MV-4-11 (cell line): ENCODE results near the gene SLC25A22.

Experiments used
- DNase-seq: peaks from one replicate; lab custom pipeline; 2025; lab: John Stamatoyannopoulos, UW

The SLC25A22 gene

GRCh38 chr11:821512-822371 is 23.7 kb upstream of the SLC25A22 start:
- DNase-seq: peak; percentile 56

DNA sequence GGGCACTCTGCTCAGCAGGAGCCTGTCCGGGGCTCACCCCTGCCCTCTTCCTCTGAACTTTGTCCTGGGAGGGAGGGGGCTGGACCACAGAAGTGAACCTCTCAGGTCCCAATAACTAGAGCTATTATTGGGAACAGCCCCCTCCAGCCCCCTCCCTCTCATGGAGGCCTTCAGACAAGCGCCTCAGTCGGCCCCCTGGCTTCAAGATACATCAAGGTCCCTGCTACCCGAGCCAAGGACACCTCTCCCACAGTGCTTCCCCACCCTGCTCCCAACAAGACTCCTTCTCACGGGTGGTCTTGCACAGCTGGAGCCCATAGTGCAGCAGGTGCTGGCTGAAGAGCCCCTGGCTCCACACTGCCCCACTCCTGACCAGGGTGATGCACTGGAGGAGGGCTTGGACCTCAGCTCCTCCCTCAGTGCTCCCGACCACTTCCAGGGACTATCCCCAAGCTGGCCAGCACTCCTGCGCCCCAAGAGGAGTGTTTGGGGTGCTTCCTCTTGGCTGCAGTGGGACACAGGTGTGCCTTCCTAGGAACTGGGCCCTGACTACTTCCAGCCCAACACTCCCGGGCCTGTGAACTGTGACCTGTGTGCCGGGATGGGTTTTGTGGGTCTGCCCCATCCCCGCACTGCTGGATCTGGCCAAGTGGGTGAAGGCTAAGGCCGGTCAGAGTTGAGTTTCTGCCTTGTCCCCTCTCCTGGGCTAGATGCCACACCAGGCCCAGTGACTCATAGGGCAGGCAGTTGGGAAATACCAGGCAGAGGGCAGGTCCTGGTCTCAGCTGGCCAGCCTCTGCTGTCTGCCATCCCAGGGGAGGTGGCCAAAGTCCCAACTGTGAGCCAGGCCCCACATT is 22.8 kb upstream of the SLC25A22 start:
- DNase-seq: peak; percentile 35

DNA sequence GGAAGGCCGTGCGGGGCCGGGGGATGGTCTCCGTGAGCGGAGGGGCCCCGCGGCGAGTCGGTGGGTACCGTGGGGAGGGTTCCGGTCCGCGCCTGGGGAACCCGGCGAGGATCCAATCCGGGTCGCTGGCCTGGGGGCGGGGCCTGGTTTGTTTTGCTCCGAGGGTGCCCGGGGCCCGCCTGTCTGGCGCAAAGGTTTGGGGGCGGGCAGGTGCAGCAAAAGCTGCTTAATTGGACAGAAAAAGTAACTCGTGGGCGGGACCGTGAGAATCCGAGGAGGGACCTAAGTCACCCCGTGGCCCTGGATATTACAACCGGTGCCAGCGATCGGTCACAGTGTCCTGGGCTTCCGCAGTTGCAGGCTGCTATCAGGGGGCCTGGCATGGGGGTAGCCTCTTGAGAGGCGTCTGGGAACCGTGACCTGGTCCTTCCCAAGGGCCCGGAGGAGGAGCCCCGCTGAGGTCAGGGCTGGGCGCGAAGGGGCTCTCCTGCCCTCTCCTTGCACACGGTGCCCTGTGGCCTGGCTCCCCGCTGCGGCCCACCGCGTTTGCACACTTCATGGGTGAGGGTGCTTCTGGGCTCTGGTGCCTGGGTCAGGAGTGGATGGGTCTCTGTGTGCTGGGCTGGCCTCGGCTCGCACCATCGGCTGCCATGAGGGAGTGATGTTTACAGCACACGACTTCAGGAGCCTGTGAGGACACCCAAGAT is 22.0 kb upstream of the SLC25A22 start:
- peak; percentile 90 for DNase-seq

DNA sequence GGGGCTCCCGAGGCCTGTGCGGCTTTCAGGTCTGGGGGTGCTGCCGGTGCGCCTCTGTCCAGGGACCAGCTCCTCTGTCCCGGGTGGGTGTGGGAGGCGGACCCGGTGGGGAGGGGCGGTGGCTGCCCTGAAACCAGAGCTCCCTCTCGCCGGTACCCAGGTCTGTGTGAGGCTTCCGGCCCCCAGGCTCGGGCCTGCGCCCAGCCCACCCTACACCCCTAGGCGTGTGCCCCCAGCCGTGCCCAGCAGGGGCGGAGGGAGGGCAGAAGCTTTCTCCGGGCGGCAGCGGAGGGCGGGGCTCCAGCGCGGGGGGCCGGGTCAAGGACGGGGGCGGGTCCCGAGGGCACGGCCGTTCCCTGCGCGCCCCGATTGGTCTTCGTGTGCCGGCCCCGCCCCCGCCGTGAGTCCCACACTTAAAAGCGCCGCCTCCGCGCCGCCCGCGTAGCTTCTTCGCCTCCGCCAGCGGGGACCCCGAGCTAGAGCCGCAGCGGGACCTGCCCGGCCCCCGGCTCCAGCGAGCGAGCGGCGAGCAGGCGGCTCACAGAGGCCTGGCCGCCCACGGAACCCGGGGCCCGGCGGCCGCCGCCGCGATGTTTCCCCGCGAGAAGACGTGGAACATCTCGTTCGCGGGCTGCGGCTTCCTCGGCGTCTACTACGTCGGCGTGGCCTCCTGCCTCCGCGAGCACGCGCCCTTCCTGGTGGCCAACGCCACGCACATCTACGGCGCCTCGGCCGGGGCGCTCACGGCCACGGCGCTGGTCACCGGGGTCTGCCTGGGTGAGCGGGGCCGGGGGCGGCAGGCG is 21.2 kb upstream of the SLC25A22 start:
- peak; percentile 75 for DNase-seq

DNA sequence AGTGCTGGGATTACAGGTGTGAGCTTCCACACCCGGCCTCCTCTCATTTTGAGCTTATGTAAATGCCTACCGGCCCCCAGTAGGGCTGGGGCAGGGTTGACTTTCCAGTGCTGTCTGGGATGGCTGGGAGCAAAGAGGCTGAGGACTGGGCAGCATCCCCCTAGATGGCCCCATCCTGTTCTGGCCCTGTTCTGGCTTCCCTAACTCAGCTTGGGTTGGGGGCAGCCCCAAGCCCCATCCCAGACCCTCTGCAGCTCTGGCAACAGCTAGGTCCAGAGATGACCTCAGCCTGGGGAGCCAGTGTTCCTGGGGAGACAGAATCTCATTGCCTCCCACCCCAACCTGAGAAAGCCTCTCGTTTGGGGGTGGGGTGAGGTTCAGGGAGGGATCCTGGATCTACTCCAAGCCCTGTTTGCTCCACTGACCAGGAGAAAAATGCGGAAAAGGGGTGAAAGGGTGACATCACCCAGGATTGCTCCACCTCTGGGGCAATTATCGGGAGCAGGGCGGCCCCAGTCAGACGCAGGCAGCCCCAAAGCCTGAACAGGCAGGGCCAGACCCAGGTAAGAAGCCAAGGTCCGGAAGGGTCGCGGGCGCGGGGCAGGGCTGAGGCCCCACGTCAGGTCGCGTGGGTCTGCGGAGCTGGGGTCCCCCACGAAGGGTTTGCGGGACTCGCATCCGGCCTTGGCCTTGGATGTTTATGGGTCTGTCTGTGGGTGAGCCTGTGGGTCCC is 20.5 kb upstream of the SLC25A22 start, which contains the start of gene PNPLA2:
PNPLA2 (plus strand) TSS at position 519 of the 733 bp plus-strand sequence. CDS start 805 bp downstream, outside the sequence.
- no peak for DNase-seq

GRCh38 chr11:816433-816779 is 18.3 kb upstream of the SLC25A22 start:
- no peak for DNase-seq

- DNase-seq: no peak
Measured at GRCh38 chr11:815675-816432, 17.8 kb upstream of the SLC25A22 start.

DNA sequence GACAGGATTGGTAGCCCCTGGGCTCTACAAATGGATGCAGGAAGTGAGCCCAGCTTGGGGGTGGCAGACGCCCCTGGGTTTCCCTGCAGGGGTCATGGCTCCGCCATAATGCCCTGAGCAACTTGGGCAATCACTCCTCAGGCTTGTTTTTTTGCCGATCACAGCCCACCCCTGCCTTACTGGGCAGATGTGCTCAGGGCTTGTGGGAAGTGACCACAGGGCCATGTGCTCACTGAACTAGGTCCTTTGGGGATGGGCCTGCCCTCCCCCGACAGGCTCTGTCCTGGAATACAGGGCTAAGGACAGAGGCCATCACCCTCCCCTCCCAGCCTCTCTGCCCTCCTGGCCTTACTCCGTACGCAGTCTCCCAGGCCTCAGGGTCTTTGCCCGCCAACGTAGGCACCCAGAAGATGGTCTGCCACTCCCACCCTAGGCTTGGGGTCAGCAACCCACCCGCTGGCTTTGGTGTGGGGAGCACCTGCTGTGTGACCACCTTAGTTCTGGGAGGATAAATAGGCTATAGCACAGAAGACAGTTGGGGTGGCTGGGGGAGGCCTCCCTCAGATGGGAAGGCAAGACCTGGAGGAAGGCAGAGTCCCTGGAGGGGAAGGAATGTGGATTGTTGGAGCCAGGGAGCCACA is 15.5 kb upstream of the SLC25A22 start:
- peak; percentile 38 for DNase-seq

DNA sequence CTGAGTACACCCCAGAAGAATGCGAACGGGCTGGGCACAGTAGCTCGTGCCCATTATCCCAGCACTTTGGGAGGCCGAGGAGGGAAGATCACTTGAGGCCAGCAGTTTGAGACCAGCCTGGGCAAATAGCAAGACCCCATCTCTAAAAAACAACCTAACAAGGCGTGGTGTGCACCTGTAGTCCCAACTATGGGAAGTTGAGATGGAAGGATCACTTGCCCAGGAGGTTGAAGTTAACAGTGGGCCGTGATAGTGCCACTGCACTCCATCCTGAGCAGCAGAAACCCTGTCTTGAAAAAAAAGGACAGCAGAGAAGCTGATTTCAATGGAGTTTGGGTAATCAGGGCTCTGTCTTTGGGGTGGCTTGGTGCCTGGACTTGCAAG is 15.0 kb upstream of the SLC25A22 start:
- no peak for DNase-seq

GRCh38 chr11:812390-812789 is 14.3 kb upstream of the SLC25A22 start:
- DNase-seq: no peak

DNA sequence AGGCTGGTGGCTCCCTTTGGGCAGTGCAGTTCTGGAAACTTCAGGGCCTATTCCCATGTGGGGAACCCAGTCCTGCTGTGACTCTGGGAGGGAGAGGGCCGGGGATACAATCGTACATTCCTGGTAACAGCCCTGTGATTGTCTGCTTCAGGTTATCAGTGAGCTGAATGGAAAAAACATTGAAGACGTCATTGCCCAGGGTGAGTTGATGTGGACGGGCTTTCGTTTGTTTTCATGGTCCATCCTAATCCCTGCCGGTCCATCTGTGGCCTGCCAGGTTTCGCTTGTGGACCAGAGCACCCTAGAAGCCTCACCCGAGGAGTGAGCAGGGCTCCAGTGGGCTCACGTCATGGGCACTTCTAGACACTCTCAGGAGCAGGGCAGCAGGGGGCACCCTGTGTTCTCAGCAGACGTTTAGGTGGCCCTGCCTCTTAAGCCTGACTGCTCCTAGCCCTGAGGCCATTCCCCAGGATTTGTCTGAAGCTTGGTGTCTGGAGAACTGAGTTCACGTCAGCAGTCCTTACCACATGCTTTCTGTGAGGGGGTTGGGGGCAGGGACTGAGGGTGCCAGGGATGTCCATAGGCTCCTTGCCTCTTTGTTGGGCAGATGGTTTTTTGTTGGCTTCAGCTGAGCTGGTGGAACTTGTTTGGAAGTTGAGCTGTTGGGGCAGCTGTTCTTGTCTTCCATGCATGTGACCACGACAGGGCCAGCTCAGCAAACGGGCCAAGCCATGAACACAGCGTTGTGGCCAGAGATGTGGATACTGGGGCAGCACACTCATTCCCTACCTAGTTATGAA is 13.6 kb upstream of the SLC25A22 start:
- no peak for DNase-seq

GRCh38 chr11:810040-810567 is 12.0 kb upstream of the SLC25A22 start:
- DNase-seq: no peak

DNA sequence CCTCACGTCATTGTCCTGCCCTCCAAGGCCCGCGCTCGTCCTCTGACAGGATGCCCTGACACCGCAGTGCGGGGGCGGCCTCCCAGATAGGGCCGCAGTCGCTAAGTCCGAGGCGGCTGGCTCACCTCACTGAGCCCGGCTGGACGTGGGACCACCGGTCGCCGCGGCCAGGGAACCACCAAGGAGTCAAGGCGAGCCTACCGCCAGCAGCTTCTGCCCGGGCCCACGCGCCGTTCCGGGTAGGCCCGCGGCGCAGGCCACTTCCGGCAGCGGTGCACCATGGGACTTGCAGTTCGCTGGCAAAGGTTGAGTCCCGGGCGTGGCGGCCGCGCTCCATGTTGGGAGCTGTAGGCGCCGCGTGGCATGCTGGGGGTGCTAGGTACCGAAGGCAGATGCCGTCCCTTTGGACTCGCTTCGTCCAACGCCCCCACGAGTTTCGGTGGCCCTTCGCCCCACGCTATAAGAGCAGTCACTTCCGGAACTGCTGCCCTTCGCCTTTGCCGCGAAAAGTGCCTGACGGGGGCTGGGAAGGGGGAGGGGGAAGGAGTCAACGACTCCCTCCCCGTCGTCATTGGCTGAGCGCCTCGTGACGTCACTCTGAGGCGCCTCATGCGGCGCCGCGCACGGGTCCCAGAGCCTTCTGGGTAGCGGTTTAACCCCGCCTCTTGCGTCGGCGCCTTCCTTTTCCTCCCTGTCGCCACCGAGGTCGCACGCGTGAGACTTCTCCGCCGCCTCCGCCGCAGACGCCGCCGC is 11.4 kb upstream of the SLC25A22 start, which contains the start of gene RPLP2:
RPLP2 (plus strand) TSS at position 681 of the 753 bp plus-strand sequence. CDS start 268 bp downstream, outside the sequence.
- peak; percentile 97 for DNase-seq

DNA sequence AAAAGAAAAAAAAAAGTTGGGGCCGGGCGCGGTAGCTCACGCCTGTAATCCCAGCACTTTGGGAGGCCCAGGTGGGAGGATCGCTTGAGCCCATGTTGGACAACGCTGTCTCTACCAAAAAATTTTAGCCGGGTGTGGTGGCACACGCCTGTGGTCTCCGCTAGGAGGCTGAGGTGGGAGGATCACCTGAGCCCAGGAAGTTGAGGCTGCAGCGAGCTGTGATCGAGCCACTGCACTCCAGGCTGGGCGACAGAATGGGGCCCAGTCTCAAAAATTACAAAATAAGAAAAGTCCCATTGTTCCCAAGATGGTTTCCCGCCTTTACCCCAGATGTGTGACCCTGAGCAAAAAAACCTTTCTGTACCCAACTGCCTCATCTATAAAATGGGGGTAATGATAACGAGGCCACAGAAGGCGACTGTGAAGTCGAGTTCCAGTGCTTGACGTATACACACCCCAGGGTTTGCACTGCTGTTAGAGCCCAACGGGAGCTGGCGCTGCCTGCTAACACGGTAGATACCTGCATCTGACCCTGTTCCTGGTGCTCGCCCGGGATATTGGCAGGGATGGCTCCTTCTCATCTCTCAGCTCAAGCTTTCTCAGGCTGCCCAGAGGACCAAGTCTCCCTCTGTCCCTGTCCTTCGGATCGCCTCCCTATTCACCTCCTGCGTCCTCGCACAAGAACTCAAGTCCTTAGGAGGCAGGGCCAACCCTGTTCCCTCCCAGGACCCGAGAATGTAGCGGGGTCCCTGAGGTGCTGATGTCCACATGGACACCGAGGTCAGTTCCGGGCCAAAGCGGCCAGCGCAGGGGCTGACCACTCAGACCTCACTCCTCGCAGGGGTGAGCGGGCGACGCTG is 10.6 kb upstream of the SLC25A22 start:
- no peak for DNase-seq

- no peak for DNase-seq
Measured at GRCh38 chr11:804599-804964, 6.5 kb upstream of the SLC25A22 start.

GRCh38 chr11:803770-804598 is 5.9 kb upstream of the SLC25A22 start:
- no peak for DNase-seq
